Liver (tissue), 3 donors: Measurements from ENCODE around the gene PDE4B.

Source experiments
- ATF3 ChIP-seq: IDR thresholded peaks from 2 replicates; pipeline ENCODE4 v1.6.1; 2016; ENCODE audit warnings: antibody characterized with exemption
- CTCF ChIP-seq: fragments of 150-350 bp; IDR thresholded peaks from 2 replicates; pipeline ENCODE4 v1.5.1; 2017; ENCODE audit warnings: improper control_type of control experiment, low read depth, low read length; ENCODE audit not compliant: missing input control
- HNF4G ChIP-seq: IDR thresholded peaks from 2 replicates; pipeline ENCODE4 v1.6.1; 2016; ENCODE audit warnings: antibody characterized with exemption
- JUND ChIP-seq, 2 donors: IDR thresholded peaks; 2 replicates each; pipeline ENCODE4 v1.6.1; 2016; ENCODE audit warnings: antibody characterized with exemption in 2 of 2
- RAD21 ChIP-seq, 2 donors: IDR thresholded peaks; 2 replicates each; pipeline ENCODE4 v1.6.1; 2016; ENCODE audit warnings: antibody characterized with exemption in 2 of 2, mild to moderate bottlenecking in 2 of 2
- REST ChIP-seq: IDR thresholded peaks from 2 replicates; pipeline ENCODE4 v1.6.1; 2016; ENCODE audit warnings: antibody characterized with exemption, mild to moderate bottlenecking
- SP1 ChIP-seq: IDR thresholded peaks from 2 replicates; pipeline ENCODE4 v1.6.1; 2018; ENCODE audit warnings: antibody characterized with exemption, mild to moderate bottlenecking
- TAF1 ChIP-seq: conservative IDR thresholded peaks from 2 replicates; pipeline ENCODE4 v1.6.1; 2016; ENCODE audit warnings: antibody characterized with exemption, mild to moderate bottlenecking
- donor health status: healthy.
- donor health status: healthy.

- TF ChIP-seq CTCF (no peak), JUND (IDR thresholded peaks at IDR 0.05) (no peak), RAD21 (IDR thresholded peaks at IDR 0.05) (no peak), TAF1 (no peak), REST (no peak), ATF3 (no peak), SP1 (no peak), HNF4G (no peak)
These were observed 186.7 kb downstream of the PDE4B start for GRCh38 chr1:65979136-65980044.
